Measurements from ENCODE around the gene TBX5.

DNA sequence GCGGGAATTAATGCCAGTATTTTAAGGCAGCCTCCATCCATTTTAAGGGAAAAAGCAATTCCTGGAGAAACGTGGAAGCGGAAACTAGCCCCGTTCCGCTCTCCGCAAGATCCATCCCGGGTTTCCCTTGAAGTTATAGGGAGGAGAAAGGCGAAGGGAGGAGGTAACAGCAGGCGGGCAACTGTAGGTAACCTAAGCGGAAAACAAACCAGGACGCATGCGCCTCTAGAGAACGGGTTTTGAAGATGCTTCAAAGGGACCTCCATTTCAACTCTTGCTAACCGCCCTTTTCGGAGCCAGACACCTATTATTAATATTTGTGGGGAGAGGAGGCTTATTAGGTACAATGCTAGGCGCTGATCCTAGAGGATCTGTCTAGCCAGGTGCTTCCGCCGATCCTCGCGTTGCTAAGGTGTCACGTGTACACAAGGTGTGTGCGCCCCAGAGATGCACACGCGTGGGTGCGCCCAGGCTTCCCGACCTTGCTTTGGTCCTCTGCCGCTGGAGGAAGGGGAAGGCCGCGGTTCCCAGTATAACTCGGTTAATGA lies 6.2 kb downstream of the TBX5 start:
- TF ChIP-seq, protein P1, sequence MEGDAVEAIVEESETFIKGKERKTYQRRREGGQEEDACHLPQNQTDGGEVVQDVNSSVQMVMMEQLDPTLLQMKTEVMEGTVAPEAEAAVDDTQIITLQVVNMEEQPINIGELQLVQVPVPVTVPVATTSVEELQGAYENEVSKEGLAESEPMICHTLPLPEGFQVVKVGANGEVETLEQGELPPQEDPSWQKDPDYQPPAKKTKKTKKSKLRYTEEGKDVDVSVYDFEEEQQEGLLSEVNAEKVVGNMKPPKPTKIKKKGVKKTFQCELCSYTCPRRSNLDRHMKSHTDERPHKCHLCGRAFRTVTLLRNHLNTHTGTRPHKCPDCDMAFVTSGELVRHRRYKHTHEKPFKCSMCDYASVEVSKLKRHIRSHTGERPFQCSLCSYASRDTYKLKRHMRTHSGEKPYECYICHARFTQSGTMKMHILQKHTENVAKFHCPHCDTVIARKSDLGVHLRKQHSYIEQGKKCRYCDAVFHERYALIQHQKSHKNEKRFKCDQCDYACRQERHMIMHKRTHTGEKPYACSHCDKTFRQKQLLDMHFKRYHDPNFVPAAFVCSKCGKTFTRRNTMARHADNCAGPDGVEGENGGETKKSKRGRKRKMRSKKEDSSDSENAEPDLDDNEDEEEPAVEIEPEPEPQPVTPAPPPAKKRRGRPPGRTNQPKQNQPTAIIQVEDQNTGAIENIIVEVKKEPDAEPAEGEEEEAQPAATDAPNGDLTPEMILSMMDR (IDR thresholded peaks at IDR 0.05), result no peak
- no peak for TF ChIP-seq POLR2A (IDR thresholded peaks at IDR 0.05)

Data from thyroid gland (tissue), 4 donors.